Glutamatergic neuron (in vitro differentiated cells): Measurements from ENCODE around the gene C16orf46. TPM values are rescaled to one million over a fixed set of nuclear protein-coding genes. Genes with fewer than 3 reads are reported as not detected.
"Not testable (repeated sequence)": the region's sequence is repeated elsewhere in the genome, so short reads cannot be mapped to it uniquely, and the experiment has no call there.

Source experiments
- DNase-seq: peaks from one replicate; pipeline ENCODE4 v3.0.0; 2022
- H3K27ac Mint-ChIP-seq: one replicate; pipeline ENCODE4 v1.8.0; 2020; ENCODE audit warnings: mild to moderate bottlenecking, mixed read lengths, inconsistent platforms; ENCODE audit not compliant: unreplicated experiment
- H3K27me3 Mint-ChIP-seq: one replicate; pipeline ENCODE4 v1.8.0; 2020; ENCODE audit warnings: mild to moderate bottlenecking, moderate library complexity, mixed read lengths, inconsistent platforms; ENCODE audit not compliant: unreplicated experiment
- H3K36me3 Mint-ChIP-seq: one replicate; pipeline ENCODE4 v1.8.0; 2020; ENCODE audit warnings: mild to moderate bottlenecking, mixed read lengths, inconsistent platforms; ENCODE audit not compliant: unreplicated experiment
- H3K4me1 Mint-ChIP-seq: one replicate; pipeline ENCODE4 v1.8.0; 2020; ENCODE audit warnings: mild to moderate bottlenecking, low read depth, mixed read lengths, inconsistent platforms; ENCODE audit not compliant: unreplicated experiment
- H3K4me3 Mint-ChIP-seq: one replicate; pipeline ENCODE4 v1.8.0; 2020; ENCODE audit warnings: mild to moderate bottlenecking, mixed read lengths, inconsistent platforms; ENCODE audit not compliant: unreplicated experiment
- H3K9me3 Mint-ChIP-seq: one replicate; pipeline ENCODE4 v1.8.0; 2020; ENCODE audit warnings: mild to moderate bottlenecking, moderate library complexity, mixed read lengths, inconsistent platforms; ENCODE audit not compliant: unreplicated experiment
- total RNA-seq: library from RNA; stranded (reverse); fragmentation: NEBNext Ultra II Directional; extraction: Animal tissue kit (Norgen Biotek cat#: 25700); gene quantifications from one replicate; pipeline ENCODE4 v1.2.1, GENCODE V29; 2021; ENCODE audit not compliant: unreplicated experiment
- TF ChIP-seq, protein P1 (sequence below): fragments of 200-600 bp; sonication (generic); IDR thresholded peaks from one replicate; pipeline ENCODE4 v1.5.0; 2021; ENCODE audit not compliant: partially characterized antibody, unreplicated experiment

C16orf46 gene
- total RNA-seq, 1 donor from 2014 or later: 1.0 TPM

DNA sequence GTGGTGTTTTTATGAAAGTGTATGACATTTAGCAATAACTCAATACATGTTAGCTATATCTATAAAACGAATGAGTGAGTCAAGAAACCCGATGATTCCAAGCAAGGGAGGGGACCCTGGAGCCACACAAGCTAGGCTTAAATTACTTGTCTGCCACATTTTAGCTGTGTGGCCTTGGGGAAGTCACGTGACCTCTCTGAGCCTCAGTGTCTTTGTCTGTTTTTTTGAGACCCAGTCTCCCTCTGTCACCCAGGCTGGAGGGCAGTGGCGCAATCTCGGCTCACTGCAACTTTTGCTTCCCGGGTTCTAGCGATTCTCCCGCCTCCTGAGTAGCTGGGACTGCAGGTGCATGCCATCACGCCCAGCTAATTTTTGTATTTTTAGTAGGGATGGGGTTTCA is 39.2 kb upstream of the C16orf46 start:
- TF ChIP-seq, protein P1, sequence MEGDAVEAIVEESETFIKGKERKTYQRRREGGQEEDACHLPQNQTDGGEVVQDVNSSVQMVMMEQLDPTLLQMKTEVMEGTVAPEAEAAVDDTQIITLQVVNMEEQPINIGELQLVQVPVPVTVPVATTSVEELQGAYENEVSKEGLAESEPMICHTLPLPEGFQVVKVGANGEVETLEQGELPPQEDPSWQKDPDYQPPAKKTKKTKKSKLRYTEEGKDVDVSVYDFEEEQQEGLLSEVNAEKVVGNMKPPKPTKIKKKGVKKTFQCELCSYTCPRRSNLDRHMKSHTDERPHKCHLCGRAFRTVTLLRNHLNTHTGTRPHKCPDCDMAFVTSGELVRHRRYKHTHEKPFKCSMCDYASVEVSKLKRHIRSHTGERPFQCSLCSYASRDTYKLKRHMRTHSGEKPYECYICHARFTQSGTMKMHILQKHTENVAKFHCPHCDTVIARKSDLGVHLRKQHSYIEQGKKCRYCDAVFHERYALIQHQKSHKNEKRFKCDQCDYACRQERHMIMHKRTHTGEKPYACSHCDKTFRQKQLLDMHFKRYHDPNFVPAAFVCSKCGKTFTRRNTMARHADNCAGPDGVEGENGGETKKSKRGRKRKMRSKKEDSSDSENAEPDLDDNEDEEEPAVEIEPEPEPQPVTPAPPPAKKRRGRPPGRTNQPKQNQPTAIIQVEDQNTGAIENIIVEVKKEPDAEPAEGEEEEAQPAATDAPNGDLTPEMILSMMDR: no peak
- H3K36me3 Mint-ChIP-seq: no peaks in the 10 kb centered on the region
- H3K27me3 Mint-ChIP-seq: peaks cover 1% of the 10 kb centered on the region
- H3K4me3 Mint-ChIP-seq: no peak overlapping the region
- peaks cover 6% of the 10 kb centered on the region for H3K9me3 Mint-ChIP-seq
- no peak overlapping the region for H3K27ac Mint-ChIP-seq
- H3K4me1 Mint-ChIP-seq: no peaks in the 10 kb centered on the region
- DNase-seq: no peak

DNA sequence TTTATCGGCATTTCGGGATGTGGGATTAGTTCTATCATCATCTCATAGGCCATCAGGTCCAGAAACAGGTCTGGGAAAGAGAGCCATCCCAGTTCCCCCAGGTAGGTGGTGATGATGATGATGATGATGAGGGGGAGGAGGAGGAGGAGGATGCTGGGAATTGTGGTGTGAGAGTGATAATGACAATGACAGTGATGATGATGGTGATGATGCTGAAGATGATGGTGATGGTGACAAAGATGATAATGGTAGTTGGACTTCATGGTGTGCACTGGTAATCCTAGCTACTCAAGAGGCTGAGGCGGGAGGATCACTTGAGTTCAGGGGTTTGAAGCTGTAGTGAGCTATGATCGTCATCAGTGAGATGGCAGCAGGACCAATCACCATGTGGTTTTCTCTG is 35.4 kb upstream of the C16orf46 start:
- TF ChIP-seq, protein P1: no peak
- no peak overlapping the region for H3K4me3 Mint-ChIP-seq
- H3K9me3 Mint-ChIP-seq: peaks cover 8% of the 10 kb centered on the region
- H3K4me1 Mint-ChIP-seq: no peaks in the 10 kb centered on the region
- no peak overlapping the region for H3K27ac Mint-ChIP-seq
- H3K27me3 Mint-ChIP-seq: no peaks in the 10 kb centered on the region
- no peaks in the 10 kb centered on the region for H3K36me3 Mint-ChIP-seq
- no peak for DNase-seq

DNA sequence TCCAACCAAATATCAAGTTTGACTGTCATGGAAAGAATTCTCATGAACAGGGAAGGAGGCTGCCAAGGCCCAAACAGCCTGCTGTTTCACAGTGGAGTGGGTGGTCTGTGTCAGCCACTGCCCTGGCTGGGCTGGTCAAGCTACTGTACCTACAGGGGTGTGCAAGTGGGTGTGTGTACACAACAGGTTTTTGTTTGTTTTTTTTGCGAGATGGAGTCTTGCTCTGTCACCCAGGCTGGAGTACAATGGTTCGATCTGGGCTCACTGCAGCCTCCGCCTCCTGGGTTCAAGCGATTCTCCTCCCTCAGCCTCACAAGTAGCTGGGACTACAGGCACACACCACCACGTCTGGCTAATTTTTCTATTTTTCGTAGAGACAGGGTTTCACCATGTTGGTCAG is 32.2 kb upstream of the C16orf46 start:
- not testable (repeated sequence) for H3K27ac Mint-ChIP-seq, H3K27me3 Mint-ChIP-seq, DNase-seq, H3K4me1 Mint-ChIP-seq, H3K36me3 Mint-ChIP-seq, H3K9me3 Mint-ChIP-seq, H3K4me3 Mint-ChIP-seq

DNA sequence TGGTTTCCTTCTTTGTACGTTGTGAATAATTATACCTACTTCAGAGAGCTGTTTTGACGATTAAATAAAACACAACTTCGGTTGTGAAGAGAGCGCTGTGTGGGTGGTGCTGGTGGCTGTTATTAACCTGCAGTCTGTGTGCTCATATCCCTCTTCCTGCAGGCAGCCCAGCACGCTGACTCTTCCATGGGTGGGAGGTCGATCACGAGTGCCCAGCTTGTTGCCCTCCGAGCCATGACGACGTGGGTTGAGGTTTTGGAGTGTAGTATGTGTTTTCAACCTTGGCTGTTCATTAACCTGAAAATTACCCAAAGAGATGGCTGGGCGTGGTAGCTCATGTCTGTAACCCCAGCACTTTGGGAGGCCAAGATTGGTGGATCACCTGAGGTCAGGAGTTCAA is 30.5 kb upstream of the C16orf46 start:
- peak overlapping the region; percentile 22 for H3K27ac Mint-ChIP-seq
- no peak for DNase-seq

DNA sequence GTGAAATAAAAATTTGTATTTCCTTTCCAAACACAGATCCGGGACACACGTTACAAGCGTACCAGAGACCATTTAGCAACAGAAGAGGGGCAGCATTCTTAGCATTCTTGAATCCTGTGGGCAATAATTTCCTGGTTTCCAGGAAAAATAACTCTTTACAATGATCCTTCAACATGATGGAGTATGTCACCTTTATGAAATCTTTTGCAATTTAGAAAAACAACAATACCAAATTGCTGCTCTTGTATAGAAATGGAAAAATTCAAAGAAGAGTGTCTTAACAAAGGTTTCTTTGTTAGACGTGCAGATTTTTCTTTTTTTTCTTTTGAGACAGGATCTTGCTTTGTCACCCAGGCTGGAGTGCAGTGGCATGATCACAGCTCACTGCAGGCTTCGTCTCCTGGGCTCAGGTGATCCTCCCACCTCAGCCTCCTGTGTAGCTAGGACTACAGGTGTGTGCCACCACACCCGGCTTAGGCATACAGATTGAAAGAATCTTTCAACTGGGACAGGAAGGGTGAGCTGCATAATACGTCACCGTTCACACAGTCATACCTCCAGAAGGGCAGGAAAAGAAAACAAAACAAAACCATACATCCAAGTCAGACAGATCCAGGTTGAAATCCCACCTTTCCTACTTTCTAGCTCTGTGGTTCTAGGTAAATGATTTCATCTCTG is 29.9 kb upstream of the C16orf46 start:
- no peak overlapping the region for H3K27ac Mint-ChIP-seq
- peaks cover 1% of the 10 kb centered on the region for H3K9me3 Mint-ChIP-seq
- H3K4me3 Mint-ChIP-seq: no peak overlapping the region
- no peaks in the 10 kb centered on the region for H3K36me3 Mint-ChIP-seq
- no peak for DNase-seq
- no peaks in the 10 kb centered on the region for H3K4me1 Mint-ChIP-seq
- no peaks in the 10 kb centered on the region for H3K27me3 Mint-ChIP-seq
- TF ChIP-seq, protein P1: no peak

More for the DNA sequence above, 30.5 kb upstream of the C16orf46 start:
- Mint-ChIP-seq H3K36me3 (no peaks in the 10 kb centered on the region), H3K9me3 (peaks cover 3% of the 10 kb centered on the region), H3K4me1 (no peaks in the 10 kb centered on the region), H3K27me3 (no peaks in the 10 kb centered on the region), H3K4me3 (no peak overlapping the region)
- TF ChIP-seq, protein P1: no peak

DNA sequence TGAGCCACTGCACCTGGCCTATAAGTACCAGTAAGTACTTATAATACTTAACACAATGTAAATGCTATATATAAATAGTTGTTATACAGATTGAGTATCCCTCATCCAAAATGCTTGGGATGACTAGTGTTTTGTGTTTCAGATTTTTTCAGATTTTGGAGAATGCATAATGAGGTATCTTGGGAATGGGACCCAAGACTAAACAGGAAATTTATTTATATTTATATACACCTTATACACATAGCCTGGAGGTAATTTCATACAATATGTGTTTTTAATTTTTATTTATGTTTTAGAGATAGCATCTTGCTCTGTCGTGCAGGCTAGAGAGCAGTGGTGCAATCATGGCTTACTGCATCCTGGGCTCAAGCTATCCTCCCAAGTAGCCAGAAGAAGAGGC is 28.9 kb upstream of the C16orf46 start:
- Mint-ChIP-seq H3K4me3 (no peak overlapping the region), H3K4me1 (no peaks in the 10 kb centered on the region), H3K27me3 (no peaks in the 10 kb centered on the region), H3K9me3 (peaks cover 1% of the 10 kb centered on the region), H3K27ac (no peak overlapping the region), H3K36me3 (no peaks in the 10 kb centered on the region)
- TF ChIP-seq, protein P1: no peak
- DNase-seq: no peak
